SK-N-SH treated with all-trans-retinoic acid at 6 μM for 48 hours (cell line): ENCODE data around the gene UBE2I.

Experiments used
- PPARA ChIP-seq: fragments of 250-450 bp; sonication (Bioruptor Pico); IDR thresholded peaks from 2 replicates; pipeline ENCODE4 v1.5.0; 2020; ENCODE audit warnings: mild to moderate bottlenecking, borderline replicate concordance
- TOX ChIP-seq: fragments of 250-450 bp; sonication (Bioruptor Pico); IDR thresholded peaks from 2 replicates; pipeline ENCODE4 v1.8.0; 2021; ENCODE audit warnings: mild to moderate bottlenecking, moderate library complexity, borderline replicate concordance
- TF ChIP-seq, protein P1 (sequence below): fragments of 250-450 bp; sonication (Bioruptor Pico); IDR thresholded peaks from 2 replicates; pipeline ENCODE4 v1.5.0; 2020; ENCODE audit warnings: mild to moderate bottlenecking, moderate library complexity

DNA sequence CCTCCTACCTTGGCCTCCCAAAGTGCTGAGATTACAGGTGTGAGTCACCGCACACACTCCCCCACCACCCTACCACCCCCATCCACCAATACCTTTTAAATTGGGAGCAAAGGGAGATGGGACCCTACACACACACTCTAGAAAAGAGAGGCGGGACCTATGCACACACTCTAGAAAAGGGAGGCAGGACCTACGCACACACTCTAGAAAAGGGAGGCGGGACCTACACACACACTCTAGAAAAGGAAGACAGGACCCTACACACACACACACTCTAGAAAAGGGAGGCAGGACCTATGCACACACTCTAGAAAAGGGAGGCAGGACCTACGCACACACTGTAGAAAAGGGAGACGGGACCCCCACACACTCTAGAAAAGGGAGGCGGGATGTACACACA is 34.7 kb upstream of the UBE2I start:
- TF ChIP-seq, protein P1, sequence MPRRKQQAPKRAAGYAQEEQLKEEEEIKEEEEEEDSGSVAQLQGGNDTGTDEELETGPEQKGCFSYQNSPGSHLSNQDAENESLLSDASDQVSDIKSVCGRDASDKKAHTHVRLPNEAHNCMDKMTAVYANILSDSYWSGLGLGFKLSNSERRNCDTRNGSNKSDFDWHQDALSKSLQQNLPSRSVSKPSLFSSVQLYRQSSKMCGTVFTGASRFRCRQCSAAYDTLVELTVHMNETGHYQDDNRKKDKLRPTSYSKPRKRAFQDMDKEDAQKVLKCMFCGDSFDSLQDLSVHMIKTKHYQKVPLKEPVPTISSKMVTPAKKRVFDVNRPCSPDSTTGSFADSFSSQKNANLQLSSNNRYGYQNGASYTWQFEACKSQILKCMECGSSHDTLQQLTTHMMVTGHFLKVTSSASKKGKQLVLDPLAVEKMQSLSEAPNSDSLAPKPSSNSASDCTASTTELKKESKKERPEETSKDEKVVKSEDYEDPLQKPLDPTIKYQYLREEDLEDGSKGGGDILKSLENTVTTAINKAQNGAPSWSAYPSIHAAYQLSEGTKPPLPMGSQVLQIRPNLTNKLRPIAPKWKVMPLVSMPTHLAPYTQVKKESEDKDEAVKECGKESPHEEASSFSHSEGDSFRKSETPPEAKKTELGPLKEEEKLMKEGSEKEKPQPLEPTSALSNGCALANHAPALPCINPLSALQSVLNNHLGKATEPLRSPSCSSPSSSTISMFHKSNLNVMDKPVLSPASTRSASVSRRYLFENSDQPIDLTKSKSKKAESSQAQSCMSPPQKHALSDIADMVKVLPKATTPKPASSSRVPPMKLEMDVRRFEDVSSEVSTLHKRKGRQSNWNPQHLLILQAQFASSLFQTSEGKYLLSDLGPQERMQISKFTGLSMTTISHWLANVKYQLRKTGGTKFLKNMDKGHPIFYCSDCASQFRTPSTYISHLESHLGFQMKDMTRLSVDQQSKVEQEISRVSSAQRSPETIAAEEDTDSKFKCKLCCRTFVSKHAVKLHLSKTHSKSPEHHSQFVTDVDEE (CRISPR knock-in tag), result no peak
- no peak for TF ChIP-seq TOX (CRISPR knock-in tag)
- no peak for TF ChIP-seq PPARA (CRISPR knock-in tag)
